OCI-LY7 (cell line): ENCODE measurements around the gene FLAD1. TPM values are rescaled to one million over a fixed set of nuclear protein-coding genes. Genes with fewer than 3 reads are reported as not detected.

Experiments used
- BruUV-seq: library from RNA; stranded (reverse); fragments of 400-500 nt; replicated peaks from 2 replicates; lab custom pipeline; 2021; lab: Mats Ljungman, UMichigan
- CTCF ChIA-PET: fragments of 300-600 bp; sonication (Branson Sonifier 250); formaldehyde crosslinking; loops from one replicate; lab custom pipeline; 2022; ENCODE audit warnings: antibody characterized with exemption; ENCODE audit not compliant: unreplicated experiment; lab: Charles Lee
- POLR2A ChIA-PET: fragments of 300-600 bp; sonication (Branson Sonifier 250); formaldehyde crosslinking; loops from one replicate; lab custom pipeline; 2022; ENCODE audit warnings: antibody characterized with exemption; lab: Charles Lee
- DNase-seq: peaks from one replicate; pipeline ENCODE4 v3.0.0-alpha.2; 2015; ENCODE audit warnings: low spot score
- H2AFZ ChIP-seq: fragments of 200-600 bp; sonication (generic), shearing (Covaris generic); 2 replicates; pipeline ENCODE4 v1.6.1; 2014; ENCODE audit warnings: mild to moderate bottlenecking, antibody characterized with exemption, low read length, moderate library complexity
- H3K27ac ChIP-seq: fragments of 200-600 bp; sonication (generic); 2 replicates; pipeline ENCODE4 v1.5.1; 2014; ENCODE audit warnings: mixed run types, low read depth, mild to moderate bottlenecking, moderate library complexity, low read length, inconsistent platforms; ENCODE audit not compliant: poor library complexity, severe bottlenecking
- H3K36me3 ChIP-seq: fragments of 200-600 bp; sonication (generic); 2 replicates; pipeline ENCODE4 v1.6.1; 2014; ENCODE audit warnings: mild to moderate bottlenecking, antibody characterized with exemption, low read length, moderate library complexity, mixed read lengths; ENCODE audit not compliant: insufficient read depth
- H3K4me1 ChIP-seq: fragments of 200-600 bp; sonication (generic); 2 replicates; pipeline ENCODE4 v1.5.1; 2014; ENCODE audit warnings: mild to moderate bottlenecking, low read length; ENCODE audit not compliant: insufficient read depth, poor library complexity, severe bottlenecking
- H3K4me2 ChIP-seq: fragments of 200-600 bp; sonication (generic); 2 replicates; pipeline ENCODE4 v1.6.1; 2014; ENCODE audit warnings: mild to moderate bottlenecking, low read length
- H3K4me3 ChIP-seq: fragments of 200-600 bp; sonication (generic); 2 replicates; pipeline ENCODE4 v1.5.1; 2014; ENCODE audit warnings: mild to moderate bottlenecking, low read depth, low read length; ENCODE audit not compliant: poor library complexity, severe bottlenecking
- H3K79me2 ChIP-seq: fragments of 200-600 bp; sonication (generic); 2 replicates; pipeline ENCODE4 v1.6.1; 2016; ENCODE audit warnings: low read depth, mild to moderate bottlenecking, low read length, moderate library complexity, mixed read lengths; ENCODE audit not compliant: insufficient read depth
- H3K9me2 ChIP-seq: fragments of 200-600 bp; sonication (generic); 2 replicates; pipeline ENCODE4 v1.6.1; 2016; ENCODE audit warnings: mild to moderate bottlenecking, low read length, mixed read lengths; ENCODE audit not compliant: insufficient read depth
- H3K9me3 ChIP-seq: fragments of 200-600 bp; sonication (generic); 2 replicates; pipeline ENCODE4 v1.6.1; 2014; ENCODE audit warnings: mild to moderate bottlenecking, mixed run types, low read length, mixed read lengths
- H4K20me1 ChIP-seq: fragments of 200-600 bp; sonication (generic); 2 replicates; pipeline ENCODE4 v1.6.1; 2014; ENCODE audit warnings: mild to moderate bottlenecking, antibody characterized with exemption, low read length, moderate library complexity, mixed read lengths; ENCODE audit not compliant: insufficient read depth
- CTCF ChIP-seq: fragments of 200-600 bp; sonication (generic); conservative IDR thresholded peaks from 2 replicates; pipeline ENCODE4 v1.5.1; 2014; ENCODE audit warnings: mild to moderate bottlenecking, antibody characterized with exemption, low read length, moderate library complexity, mixed read lengths
- EZH2phosphoT487 ChIP-seq: fragments of 200-600 bp; sonication (generic); IDR thresholded peaks from 2 replicates; pipeline ENCODE4 v1.6.1; 2018; ENCODE audit warnings: low read depth, borderline replicate concordance, mild to moderate bottlenecking, mixed run types, antibody characterized with exemption, low read length, moderate library complexity, mixed read lengths
- intact Hi-C: fragments of 100-400 bp; cut with micrococcal nuclease; formaldehyde crosslinking; loops from one replicate; pipeline ENCODE4 v1.10.0; 2022; ENCODE audit not compliant: unreplicated experiment
- total RNA-seq, 2 experiments: library from RNA; depleted of rRNA in 1 of 2; stranded (reverse); fragments of >200 nt in 1 of 2; shearing (Covaris generic) in 1 of 2; gene quantifications; 2 replicates each; pipeline ENCODE4 v1.2.3, GENCODE V29; 2014 to 2022

Gene FLAD1
- total RNA-seq, 2 experiments from 2014 or later, result 52.7 to 57.9 TPM

- peak; percentile 65 for DNase-seq
- TSS peak; percentile 85 for BruUV-seq
These were observed 20.9 kb upstream of the FLAD1 start for GRCh38 chr1:154962156-154962749.

GRCh38 chr1:154962795-154963330 lies 20.3 kb upstream of the FLAD1 start:
- H4K20me1 ChIP-seq, result 0 out of 2 replicates have a peak, but pooled peaks cover 4% of the 10 kb centered on the region
- H3K4me2 ChIP-seq, result peak overlapping the region; percentile 88
- POLR2A ChIA-PET, result no interaction called here
- H3K4me3 ChIP-seq, result peak overlapping the region; percentile 82
- no peaks in the 10 kb centered on the region for H3K9me2 ChIP-seq
- intact Hi-C loops, result loop anchor here (5.0 kb wide), 1 partner anchor 99 kb away; the partner anchor contains the start of gene EFNA4
- peaks cover 24% of the 10 kb centered on the region for H3K4me1 ChIP-seq
- no TSS peak for BruUV-seq
- peaks cover 75% of the 10 kb centered on the region for H3K36me3 ChIP-seq
- peaks cover 21% of the 10 kb centered on the region for H3K79me2 ChIP-seq
- no peaks in the 10 kb centered on the region for H3K9me3 ChIP-seq
- no peak overlapping the region for H2AFZ ChIP-seq
- CTCF ChIA-PET, result no interaction called here
- peak overlapping the region; percentile 77 for H3K27ac ChIP-seq
- TF ChIP-seq EZH2phosphoT487 (no peak), CTCF (no peak)
- no peak for DNase-seq

More at GRCh38 chr1:154962156-154962749, 20.9 kb upstream of the FLAD1 start:
- Histone ChIP-seq H3K36me3 (peaks cover 75% of the 10 kb centered on the region), H4K20me1 (0 out of 2 replicates have a peak, but pooled peaks cover 4% of the 10 kb centered on the region), H3K4me1 (peaks cover 27% of the 10 kb centered on the region), H3K27ac (peak overlapping the region; percentile 77), H3K9me3 (no peaks in the 10 kb centered on the region), H3K79me2 (peaks cover 21% of the 10 kb centered on the region), H3K4me3 (peak overlapping the region; percentile 82), H2AFZ (peak overlapping the region; percentile 61; the same call in 1 of the 2 replicates), H3K4me2 (peak overlapping the region; percentile 88), H3K9me2 (no peaks in the 10 kb centered on the region)
- intact Hi-C loops, result loop anchor here (5.0 kb wide), 1 partner anchor 100 kb away; the partner anchor contains the start of gene EFNA4
- ChIA-PET POLR2A (interaction anchor here (1.5 kb wide), 1 partner anchor 21 kb away, joined by 4 read pairs; the partner anchor contains the start of gene FLAD1), CTCF (no interaction called here)
- TF ChIP-seq EZH2phosphoT487 (no peak), CTCF (peak; percentile 5; the same call in 1 of the 2 replicates)
